Liver (tissue), 3 donors: ENCODE results near the gene CXCR3.

Source experiments
- GABPA ChIP-seq, 2 donors: IDR thresholded peaks in 1 of 2; conservative IDR thresholded peaks in 1 of 2; 2 replicates each; pipeline ENCODE4 v1.6.1; 2016; ENCODE audit warnings: antibody characterized with exemption in 2 of 2, mild to moderate bottlenecking in 1 of 2, moderate library complexity in 1 of 2
- JUND ChIP-seq, 2 donors: IDR thresholded peaks; 2 replicates each; pipeline ENCODE4 v1.6.1; 2016; ENCODE audit warnings: antibody characterized with exemption in 2 of 2
- RAD21 ChIP-seq, 2 donors: IDR thresholded peaks; 2 replicates each; pipeline ENCODE4 v1.6.1; 2016; ENCODE audit warnings: antibody characterized with exemption in 2 of 2, mild to moderate bottlenecking in 2 of 2
- TAF1 ChIP-seq: conservative IDR thresholded peaks from 2 replicates; pipeline ENCODE4 v1.6.1; 2016; ENCODE audit warnings: antibody characterized with exemption, mild to moderate bottlenecking
- TF ChIP-seq, protein P1 (sequence below): fragments of 150-350 bp; IDR thresholded peaks from 2 replicates; pipeline ENCODE4 v1.5.1; 2017; ENCODE audit warnings: improper control_type of control experiment, low read depth, low read length; ENCODE audit not compliant: missing input control
- TF ChIP-seq, protein P2 (sequence below): IDR thresholded peaks from 2 replicates; pipeline ENCODE4 v1.6.1; 2016; ENCODE audit warnings: antibody characterized with exemption, mild to moderate bottlenecking
- donor health status: healthy.
- donor health status: healthy.

DNA sequence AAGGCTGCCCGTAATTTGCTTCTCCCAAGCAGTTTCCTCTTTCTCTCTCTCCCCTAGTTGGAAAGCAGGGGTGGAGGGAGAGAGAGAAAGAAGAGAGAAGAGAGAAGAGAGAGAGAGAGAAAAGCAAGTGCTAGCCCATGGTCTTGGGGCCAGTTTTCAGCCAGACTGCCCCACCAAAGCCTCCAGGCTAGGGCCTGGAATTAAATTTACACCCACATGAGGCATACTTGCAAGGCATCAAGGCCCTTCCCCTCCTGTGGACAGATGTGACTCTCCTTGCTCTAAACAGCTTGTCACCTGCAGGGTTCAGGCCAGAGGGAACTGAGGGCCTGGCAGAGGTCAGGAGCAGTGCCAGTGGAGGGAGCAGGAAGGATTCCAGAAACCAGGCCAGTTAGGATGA, 1.7 kb upstream of the CXCR3 start:
- TF ChIP-seq, protein P1, sequence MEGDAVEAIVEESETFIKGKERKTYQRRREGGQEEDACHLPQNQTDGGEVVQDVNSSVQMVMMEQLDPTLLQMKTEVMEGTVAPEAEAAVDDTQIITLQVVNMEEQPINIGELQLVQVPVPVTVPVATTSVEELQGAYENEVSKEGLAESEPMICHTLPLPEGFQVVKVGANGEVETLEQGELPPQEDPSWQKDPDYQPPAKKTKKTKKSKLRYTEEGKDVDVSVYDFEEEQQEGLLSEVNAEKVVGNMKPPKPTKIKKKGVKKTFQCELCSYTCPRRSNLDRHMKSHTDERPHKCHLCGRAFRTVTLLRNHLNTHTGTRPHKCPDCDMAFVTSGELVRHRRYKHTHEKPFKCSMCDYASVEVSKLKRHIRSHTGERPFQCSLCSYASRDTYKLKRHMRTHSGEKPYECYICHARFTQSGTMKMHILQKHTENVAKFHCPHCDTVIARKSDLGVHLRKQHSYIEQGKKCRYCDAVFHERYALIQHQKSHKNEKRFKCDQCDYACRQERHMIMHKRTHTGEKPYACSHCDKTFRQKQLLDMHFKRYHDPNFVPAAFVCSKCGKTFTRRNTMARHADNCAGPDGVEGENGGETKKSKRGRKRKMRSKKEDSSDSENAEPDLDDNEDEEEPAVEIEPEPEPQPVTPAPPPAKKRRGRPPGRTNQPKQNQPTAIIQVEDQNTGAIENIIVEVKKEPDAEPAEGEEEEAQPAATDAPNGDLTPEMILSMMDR = no peak
- TF ChIP-seq, protein P2, sequence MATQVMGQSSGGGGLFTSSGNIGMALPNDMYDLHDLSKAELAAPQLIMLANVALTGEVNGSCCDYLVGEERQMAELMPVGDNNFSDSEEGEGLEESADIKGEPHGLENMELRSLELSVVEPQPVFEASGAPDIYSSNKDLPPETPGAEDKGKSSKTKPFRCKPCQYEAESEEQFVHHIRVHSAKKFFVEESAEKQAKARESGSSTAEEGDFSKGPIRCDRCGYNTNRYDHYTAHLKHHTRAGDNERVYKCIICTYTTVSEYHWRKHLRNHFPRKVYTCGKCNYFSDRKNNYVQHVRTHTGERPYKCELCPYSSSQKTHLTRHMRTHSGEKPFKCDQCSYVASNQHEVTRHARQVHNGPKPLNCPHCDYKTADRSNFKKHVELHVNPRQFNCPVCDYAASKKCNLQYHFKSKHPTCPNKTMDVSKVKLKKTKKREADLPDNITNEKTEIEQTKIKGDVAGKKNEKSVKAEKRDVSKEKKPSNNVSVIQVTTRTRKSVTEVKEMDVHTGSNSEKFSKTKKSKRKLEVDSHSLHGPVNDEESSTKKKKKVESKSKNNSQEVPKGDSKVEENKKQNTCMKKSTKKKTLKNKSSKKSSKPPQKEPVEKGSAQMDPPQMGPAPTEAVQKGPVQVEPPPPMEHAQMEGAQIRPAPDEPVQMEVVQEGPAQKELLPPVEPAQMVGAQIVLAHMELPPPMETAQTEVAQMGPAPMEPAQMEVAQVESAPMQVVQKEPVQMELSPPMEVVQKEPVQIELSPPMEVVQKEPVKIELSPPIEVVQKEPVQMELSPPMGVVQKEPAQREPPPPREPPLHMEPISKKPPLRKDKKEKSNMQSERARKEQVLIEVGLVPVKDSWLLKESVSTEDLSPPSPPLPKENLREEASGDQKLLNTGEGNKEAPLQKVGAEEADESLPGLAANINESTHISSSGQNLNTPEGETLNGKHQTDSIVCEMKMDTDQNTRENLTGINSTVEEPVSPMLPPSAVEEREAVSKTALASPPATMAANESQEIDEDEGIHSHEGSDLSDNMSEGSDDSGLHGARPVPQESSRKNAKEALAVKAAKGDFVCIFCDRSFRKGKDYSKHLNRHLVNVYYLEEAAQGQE = no peak
- TF ChIP-seq GABPA (IDR thresholded peaks at IDR 0.05 in 1 of 2, conservative IDR thresholded peaks at IDR 0.05 in 1 of 2) = no peak
- TF ChIP-seq RAD21 (IDR thresholded peaks at IDR 0.05) = no peak
- no peak for TF ChIP-seq TAF1
- no peak for TF ChIP-seq JUND (IDR thresholded peaks at IDR 0.05)
